GM23248 (cell line): Measurements from ENCODE around the gene HEBP2. TPM values are rescaled to one million over a fixed set of nuclear protein-coding genes. Genes with fewer than 3 reads are reported as not detected.

ENCODE experiments used
- DNase-seq: peaks from one replicate; pipeline ENCODE4 v3.0.0-alpha.2; 2015
- H2AFZ ChIP-seq: fragments of 200-600 bp; sonication (generic); 2 replicates; pipeline ENCODE4 v1.6.1; 2016; ENCODE audit warnings: antibody characterized with exemption
- H3F3A ChIP-seq: fragments of 200-600 bp; sonication (generic); 2 replicates; pipeline ENCODE4 v1.6.1; 2016; ENCODE audit warnings: mild to moderate bottlenecking, antibody characterized with exemption, mixed run types; ENCODE audit not compliant: insufficient read depth
- H3K27ac ChIP-seq: fragments of 200-600 bp; sonication (generic); 2 replicates; pipeline ENCODE4 v1.5.1; 2016; ENCODE audit warnings: mild to moderate bottlenecking
- H3K27me3 ChIP-seq: fragments of 200-600 bp; sonication (generic); replicated peaks from 2 replicates; pipeline ENCODE4 v1.6.1; 2016; ENCODE audit warnings: mild to moderate bottlenecking; ENCODE audit not compliant: insufficient read depth
- H3K36me3 ChIP-seq: fragments of 200-600 bp; sonication (generic); 2 replicates; pipeline ENCODE4 v1.6.1; 2016; ENCODE audit warnings: low read depth, mild to moderate bottlenecking
- H3K4me1 ChIP-seq: fragments of 200-600 bp; sonication (generic); 2 replicates; pipeline ENCODE4 v1.6.1; 2016; ENCODE audit warnings: mild to moderate bottlenecking; ENCODE audit not compliant: insufficient read depth
- H3K4me2 ChIP-seq: fragments of 200-600 bp; sonication (generic); one replicate; pipeline ENCODE4 v1.6.1; 2016; ENCODE audit warnings: mild to moderate bottlenecking; ENCODE audit not compliant: unreplicated experiment
- H3K4me3 ChIP-seq: fragments of 200-600 bp; sonication (generic); 2 replicates; pipeline ENCODE4 v1.5.1; 2016; ENCODE audit warnings: mild to moderate bottlenecking
- H3K79me2 ChIP-seq: fragments of 200-600 bp; sonication (generic); 2 replicates; pipeline ENCODE4 v1.6.1; 2016; ENCODE audit warnings: mild to moderate bottlenecking; ENCODE audit not compliant: insufficient read depth
- H3K9ac ChIP-seq: fragments of 200-600 bp; sonication (generic); 2 replicates; pipeline ENCODE4 v1.6.1; 2016; ENCODE audit warnings: mild to moderate bottlenecking
- H3K9me2 ChIP-seq: fragments of 200-600 bp; sonication (generic); 2 replicates; pipeline ENCODE4 v1.6.1; 2016; ENCODE audit warnings: mixed run types, mild to moderate bottlenecking, moderate library complexity; ENCODE audit not compliant: insufficient read depth
- H3K9me3 ChIP-seq: fragments of 200-600 bp; sonication (generic); one replicate; pipeline ENCODE4 v1.6.1; 2017; ENCODE audit warnings: low read depth
- H4K20me1 ChIP-seq: fragments of 200-600 bp; sonication (generic); 2 replicates; pipeline ENCODE4 v1.6.0; 2016; ENCODE audit not compliant: insufficient read depth
- EZH2 ChIP-seq: fragments of 200-600 bp; sonication (generic); IDR thresholded peaks from 2 replicates; pipeline ENCODE4 v1.6.1; 2018; ENCODE audit warnings: antibody characterized with exemption, mild to moderate bottlenecking; ENCODE audit not compliant: insufficient read depth, poor library complexity, severe bottlenecking
- EZH2phosphoT487 ChIP-seq: fragments of 200-600 bp; sonication (generic); IDR thresholded peaks from 2 replicates; pipeline ENCODE4 v1.6.1; 2018; ENCODE audit warnings: antibody characterized with exemption, moderate library complexity, mild to moderate bottlenecking, low read depth; ENCODE audit not compliant: insufficient read depth
- WGBS, 2 experiments: methylation state at CpG; one replicate each; pipeline ENCODE4 v1.1.6; 2015 to 2017; ENCODE audit warnings: low lambda C conversion rate in 2 of 2, low coverage in 1 of 2; ENCODE audit errors: missing lambda C conversion rate in 2 of 2; 5-methylcytosine and 5-hydroxymethylcytosine counted together
- in situ Hi-C: fragments of 300-500 bp; cut with MboI; formaldehyde crosslinking; loops from 2 replicates; pipeline ENCODE4 v1.15.0; 2020
- polyA plus RNA-seq: library from polyadenylated mRNA; unstranded; fragments of >200 nt; fragmentation: Nextera tagmentation; extraction: Ambion mirVana; gene quantifications from 2 replicates; pipeline ENCODE4 v1.2.1, GENCODE V29; 2016
- total RNA-seq: library from RNA; depleted of rRNA; stranded (reverse); fragments of >200 nt; shearing (Covaris generic); gene quantifications from 2 replicates; pipeline ENCODE4 v1.2.3, GENCODE V29; 2014

The HEBP2 gene
- total and polyA plus RNA-seq, 2 experiments from 2014 or later = 62.8 to 102 TPM

- Histone ChIP-seq H3K36me3 (peaks cover 8% of the 10 kb centered on the region; the same call in 1 of the 2 replicates), H4K20me1 (no peaks in the 10 kb centered on the region), H3K27ac (no peak overlapping the region), H3K9ac (no peak overlapping the region), H3K4me1 (0 out of 2 replicates have a peak, but pooled peaks cover 3% of the 10 kb centered on the region), H3K4me2 (no peak overlapping the region), H3F3A (no peaks in the 10 kb centered on the region), H3K9me3 (no peaks in the 10 kb centered on the region), H3K79me2 (no peaks in the 10 kb centered on the region), H3K4me3 (no peak overlapping the region), H2AFZ (no peak overlapping the region), H3K9me2 (no peaks in the 10 kb centered on the region), H3K27me3 (no peaks in the 10 kb centered on the region)
- in situ Hi-C loops = loop anchor here (10.0 kb wide), 1 partner anchor 287 kb away; no protein-coding TSS in a partner anchor
- no peak for DNase-seq
- WGBS, 2 experiments = 94 to 95% methylated on average over 13 to 14 of the region's 14 CpGs
- TF ChIP-seq EZH2 = no peak
- no peak for TF ChIP-seq EZH2phosphoT487
Measured at GRCh38 chr6:138401960-138402837, 1.8 kb upstream of the HEBP2 start.

- peak overlapping the region; percentile 92 for H3K4me2 ChIP-seq
- H2AFZ ChIP-seq = peak overlapping the region; percentile 96
- peak overlapping the region; percentile 82 for H3K9ac ChIP-seq
- no peaks in the 10 kb centered on the region for H3K27me3 ChIP-seq
- in situ Hi-C loops = loop anchor here (10.0 kb wide), 1 partner anchor 288 kb away; no protein-coding TSS in a partner anchor
- TF ChIP-seq EZH2 = no peak
- TF ChIP-seq EZH2phosphoT487 = no peak
- H3K9me3 ChIP-seq = no peaks in the 10 kb centered on the region
- peaks cover 8% of the 10 kb centered on the region; the same call in 1 of the 2 replicates for H3K36me3 ChIP-seq
- H3K4me1 ChIP-seq = 0 out of 2 replicates have a peak, but pooled peaks cover 3% of the 10 kb centered on the region
- DNase-seq = no peak
- no peaks in the 10 kb centered on the region for H3F3A ChIP-seq
- no peaks in the 10 kb centered on the region for H3K9me2 ChIP-seq
- no peaks in the 10 kb centered on the region for H4K20me1 ChIP-seq
- H3K4me3 ChIP-seq = peak overlapping the region; percentile 90
- 85 to 87% methylated on average over 8 of the region's 8 CpGs for whole genome bisulfite sequencing, 2 experiments
- no peaks in the 10 kb centered on the region for H3K79me2 ChIP-seq
- no peak overlapping the region for H3K27ac ChIP-seq
Measured at GRCh38 chr6:138402838-138403187, 1.2 kb upstream of the HEBP2 start.

- H3K9me2 ChIP-seq = no peaks in the 10 kb centered on the region
- in situ Hi-C loops = loop anchor here (10.0 kb wide), 1 partner anchor 289 kb away; no protein-coding TSS in a partner anchor
- H3K4me1 ChIP-seq = 0 out of 2 replicates have a peak, but pooled peaks cover 3% of the 10 kb centered on the region
- DNase-seq = peak; percentile 43
- no peaks in the 10 kb centered on the region for H3K9me3 ChIP-seq
- H4K20me1 ChIP-seq = no peaks in the 10 kb centered on the region
- 2% methylated on average over 30 of the region's 30 CpGs for WGBS, 2 experiments
- peak overlapping the region; percentile 96 for H2AFZ ChIP-seq
- TF ChIP-seq EZH2phosphoT487 (no peak), EZH2 (no peak)
- H3K4me3 ChIP-seq = peak overlapping the region; percentile 90
- no peaks in the 10 kb centered on the region for H3F3A ChIP-seq
- H3K27ac ChIP-seq = no peak overlapping the region
- H3K9ac ChIP-seq = peak overlapping the region; percentile 82
- H3K4me2 ChIP-seq = peak overlapping the region; percentile 92
- no peaks in the 10 kb centered on the region for H3K79me2 ChIP-seq
- H3K27me3 ChIP-seq = no peaks in the 10 kb centered on the region
- H3K36me3 ChIP-seq = peaks cover 8% of the 10 kb centered on the region; the same call in 1 of the 2 replicates
Measured at GRCh38 chr6:138403324-138403800, 661 bp upstream of the HEBP2 start.

- Histone ChIP-seq H3K9ac (peak overlapping the region; percentile 82), H3K4me1 (peaks cover 8% of the 10 kb centered on the region), H3K36me3 (peaks cover 8% of the 10 kb centered on the region; the same call in 1 of the 2 replicates), H2AFZ (peak overlapping the region; percentile 96), H3K9me2 (no peaks in the 10 kb centered on the region), H3K27ac (peak overlapping the region; percentile 34), H3F3A (peaks cover 7% of the 10 kb centered on the region; the same call in 1 of the 2 replicates), H4K20me1 (no peaks in the 10 kb centered on the region), H3K79me2 (no peaks in the 10 kb centered on the region), H3K9me3 (no peaks in the 10 kb centered on the region), H3K4me3 (peak overlapping the region; percentile 90), H3K27me3 (no peaks in the 10 kb centered on the region), H3K4me2 (peak overlapping the region; percentile 92)
- TF ChIP-seq EZH2phosphoT487 = no peak
- WGBS, 2 experiments = 4% methylated on average over 31 to 34 of the region's 35 CpGs
- in situ Hi-C loops = loop anchor here (10.0 kb wide), 1 partner anchor 290 kb away; no protein-coding TSS in a partner anchor
- DNase-seq = peak; percentile 51
Measured at GRCh38 chr6:138404666-138405337, 779 bp downstream of the HEBP2 start.
